ENCODE measurements around the gene DRAXIN. TPM values are rescaled to one million over a fixed set of nuclear protein-coding genes. Genes with fewer than 3 reads are reported as not detected.

The DRAXIN gene
- total RNA-seq, 4 donors from 2014 or later: 0.08 to 0.16 (median 0.12) TPM; not detected in 1

- Histone ChIP-seq H3K27me3 (no peaks in the 10 kb centered on the region), H3K4me1 (peaks cover 0 to 23% (median 8%) of the 10 kb centered on the region in 3 donors), H3K4me3 (no peak overlapping the region), H3K27ac (no peak overlapping the region), H3K9me3 (no peaks in the 10 kb centered on the region), H3K36me3 (peaks cover 0 to 45% of the 10 kb centered on the region in 2 donors)
- no peak for TF ChIP-seq CTCF (IDR thresholded peaks at IDR 0.05)
- TF ChIP-seq POLR2A (IDR thresholded peaks at IDR 0.05): no peak
- TF ChIP-seq POLR2AphosphoS5 (IDR thresholded peaks at IDR 0.05): no peak
- TF ChIP-seq EP300 (IDR thresholded peaks at IDR 0.05): no peak
- no peak for ATAC-seq
- 96 to 100% methylated on average over 2 of the region's 2 CpGs for WGBS, 2 donors (ENCODE audit: low coverage in 1 of 2)
These were observed 13.1 kb upstream of the DRAXIN start for GRCh38 chr1:11678442-11678841.

GRCh38 chr1:11680270-11681070, 11.0 kb upstream of the DRAXIN start:
- peaks cover 0 to 25% of the 10 kb centered on the region in 2 donors for H3K36me3 ChIP-seq
- H3K9me3 ChIP-seq: no peaks in the 10 kb centered on the region
- WGBS, 2 donors (ENCODE audit: low coverage in 1 of 2): 0% methylated on average over 4 of the region's 65 CpGs; no CpG with 5 or more reads in 1 of the 2 donors
- H3K27me3 ChIP-seq: peaks cover 6% of the 10 kb centered on the region
- H3K4me3 ChIP-seq: peak overlapping the region; percentile 53 to 92
- peaks cover 0 to 23% (median 8%) of the 10 kb centered on the region in 3 donors for H3K4me1 ChIP-seq
- TF ChIP-seq CTCF (IDR thresholded peaks at IDR 0.05): no peak
- TF ChIP-seq EP300 (IDR thresholded peaks at IDR 0.05): no peak
- no peak for TF ChIP-seq POLR2A (IDR thresholded peaks at IDR 0.05)
- TF ChIP-seq POLR2AphosphoS5 (IDR thresholded peaks at IDR 0.05): no peak
- peak; percentile 42 for ATAC-seq
- peak overlapping the region; percentile 54 to 96 (median 87) for H3K27ac ChIP-seq

DNA sequence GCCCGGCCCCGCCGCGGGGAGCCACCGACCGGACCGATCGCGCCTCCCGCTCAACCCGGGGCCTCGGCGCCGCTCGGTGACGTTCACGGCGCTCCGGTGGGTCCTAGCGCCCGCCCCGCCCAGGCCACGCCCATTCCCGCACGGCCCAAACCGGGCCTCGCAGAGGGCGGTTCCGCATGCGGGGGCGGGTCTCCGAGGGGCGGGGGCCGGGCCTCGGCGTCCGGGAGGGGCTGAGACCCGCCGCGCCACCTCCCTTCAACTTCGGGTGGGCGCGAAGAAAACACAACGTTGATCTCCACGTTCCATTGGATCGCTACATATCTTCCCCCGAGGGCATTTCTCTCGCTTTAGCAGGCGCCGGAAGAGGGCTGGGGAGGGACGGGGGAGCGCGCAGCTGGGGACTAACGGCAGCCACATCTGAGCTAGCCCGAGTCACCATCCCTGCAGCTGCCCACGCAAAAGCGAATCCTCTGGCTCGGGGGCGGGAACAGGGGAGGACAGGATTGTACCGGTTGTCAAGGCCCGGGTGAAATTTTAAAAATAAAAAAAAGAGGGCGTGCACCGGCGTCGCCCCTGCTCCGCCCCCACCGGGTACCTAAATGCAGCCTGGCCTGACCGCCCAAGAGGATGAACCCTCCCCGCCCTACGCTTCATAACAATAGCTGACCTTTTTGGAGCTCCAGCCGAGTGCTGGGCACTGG, 10.3 kb upstream of the DRAXIN start, which contains the start of gene MAD2L2:
Gene MAD2L2 (minus strand): TSS at position 78 of the 701 bp plus-strand sequence. CDS start 547 bp downstream, outside the sequence.
- Histone ChIP-seq H3K27me3 (peaks cover 10% of the 10 kb centered on the region), H3K27ac (peak within 1 kb of the TSS; percentile 54 to 96 (median 87)), H3K4me3 (peak within 1 kb of the TSS; percentile 53 to 92), H3K36me3 (peaks cover 0 to 17% of the 10 kb centered on the region in 2 donors), H3K4me1 (peaks cover 0 to 23% (median 8%) of the 10 kb centered on the region in 3 donors), H3K9me3 (no peaks in the 10 kb centered on the region)
- 0% methylated on average over 7 of the region's 71 CpGs; no CpG with 5 or more reads in 1 of the 2 donors for WGBS, 2 donors (ENCODE audit: low coverage in 1 of 2)
- TF ChIP-seq POLR2A (IDR thresholded peaks at IDR 0.05): peak; percentile 58 to 73
- peak; percentile 73 for TF ChIP-seq POLR2AphosphoS5 (IDR thresholded peaks at IDR 0.05)
- TF ChIP-seq EP300 (IDR thresholded peaks at IDR 0.05): no peak
- ATAC-seq: peak; percentile 97

DNA sequence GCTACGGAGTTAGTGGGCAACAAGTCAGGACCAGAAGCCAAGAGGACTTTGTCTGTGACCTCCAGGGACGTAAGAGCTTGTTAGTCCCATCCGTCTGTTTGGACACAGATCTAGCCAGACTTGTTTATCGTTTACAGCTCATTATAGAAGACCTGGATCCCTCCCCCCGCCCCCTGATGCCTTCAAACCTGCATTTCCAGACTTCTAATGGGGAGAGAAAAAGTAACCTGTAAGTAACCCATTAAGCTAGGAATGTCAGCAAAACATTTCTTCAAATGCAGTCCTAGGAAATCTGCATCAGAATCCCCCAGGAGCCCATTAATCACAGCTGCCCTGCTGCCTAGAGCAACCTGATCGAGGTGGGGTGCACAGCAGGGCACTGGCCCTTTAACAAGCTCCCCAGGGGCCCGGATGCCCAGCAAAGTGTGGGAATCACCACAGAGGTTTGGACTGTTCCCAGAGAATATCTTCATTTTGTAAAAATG, 9.2 kb upstream of the DRAXIN start:
- Histone ChIP-seq H3K36me3 (peaks cover 0 to 6% of the 10 kb centered on the region in 2 donors), H3K27ac (no peak overlapping the region), H3K27me3 (peaks cover 10% of the 10 kb centered on the region), H3K9me3 (no peaks in the 10 kb centered on the region), H3K4me3 (no peak overlapping the region), H3K4me1 (peaks cover 0 to 23% (median 8%) of the 10 kb centered on the region in 3 donors)
- ATAC-seq: no peak
- 43% methylated on average over 6 of the region's 7 CpGs for WGBS, 2 donors (ENCODE audit: low coverage in 1 of 2)
- no peak for TF ChIP-seq EP300 (IDR thresholded peaks at IDR 0.05)
- no peak for TF ChIP-seq POLR2AphosphoS5 (IDR thresholded peaks at IDR 0.05)
- TF ChIP-seq POLR2A (IDR thresholded peaks at IDR 0.05): no peak
- TF ChIP-seq CTCF (IDR thresholded peaks at IDR 0.05): no peak

DNA sequence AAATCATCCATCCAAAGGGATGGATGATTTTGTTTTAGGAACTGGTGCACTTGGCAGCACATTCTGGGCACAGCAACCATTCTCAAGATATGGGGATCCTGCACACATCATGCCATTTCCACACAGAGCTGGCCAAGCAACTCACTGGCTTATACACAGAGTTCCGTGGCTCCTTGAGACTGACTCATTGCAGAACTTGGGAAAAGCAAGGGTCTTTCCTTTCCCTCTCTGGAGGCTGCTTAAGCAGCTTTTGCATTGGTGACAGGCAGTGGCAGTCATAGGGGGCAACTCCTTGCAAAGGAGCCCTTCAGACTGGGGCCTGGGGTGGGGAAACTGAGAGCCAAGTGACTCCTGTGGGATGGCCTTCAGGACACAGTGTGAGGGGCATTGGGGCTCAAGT, 8.7 kb upstream of the DRAXIN start:
- no peak for ATAC-seq
- WGBS, 2 donors (ENCODE audit: low coverage in 1 of 2): 33 to 40% methylated on average over 1 of the region's 1 CpG

More for the DNA sequence above, 8.7 kb upstream of the DRAXIN start:
- no peak overlapping the region for H3K4me3 ChIP-seq
- H3K9me3 ChIP-seq: no peaks in the 10 kb centered on the region
- TF ChIP-seq POLR2A (IDR thresholded peaks at IDR 0.05): no peak
- TF ChIP-seq EP300 (IDR thresholded peaks at IDR 0.05): no peak
- no peak for TF ChIP-seq POLR2AphosphoS5 (IDR thresholded peaks at IDR 0.05)
- TF ChIP-seq CTCF (IDR thresholded peaks at IDR 0.05): no peak
- peaks cover 0 to 23% (median 8%) of the 10 kb centered on the region in 3 donors for H3K4me1 ChIP-seq
- peaks cover 0 to 1% of the 10 kb centered on the region in 2 donors for H3K36me3 ChIP-seq
- H3K27ac ChIP-seq: no peak overlapping the region
- H3K27me3 ChIP-seq: peaks cover 11% of the 10 kb centered on the region
